Erythroblast (primary cell): ENCODE data around the gene AGAP1.
"Not testable (repeated sequence)": the region's sequence is repeated elsewhere in the genome, so short reads cannot be mapped to it uniquely, and the experiment has no call there.

ENCODE experiments used
- DNase-seq, 2 experiments: peaks; one replicate each; lab custom pipeline; 2025; lab: John Stamatoyannopoulos, UW
- GATA1 ChIP-seq: IDR thresholded peaks from 2 replicates; pipeline ENCODE4 v1.6.1; 2011; ENCODE audit warnings: low read depth, mild to moderate bottlenecking, control low read depth, low read length, moderate library complexity
- POLR2A ChIP-seq: IDR thresholded peaks from 2 replicates; pipeline ENCODE4 v1.6.1; 2011; ENCODE audit warnings: mild to moderate bottlenecking, low read length

AGAP1 gene

GRCh38 chr2:236083934-236084333, 590.1 kb downstream of the AGAP1 start:
- TF ChIP-seq POLR2A (no peak), GATA1 (no peak)
- no peak for DNase-seq

GRCh38 chr2:236085211-236085610, 591.4 kb downstream of the AGAP1 start:
- DNase-seq = no peak
- no peak for TF ChIP-seq GATA1
- no peak for TF ChIP-seq POLR2A

DNA sequence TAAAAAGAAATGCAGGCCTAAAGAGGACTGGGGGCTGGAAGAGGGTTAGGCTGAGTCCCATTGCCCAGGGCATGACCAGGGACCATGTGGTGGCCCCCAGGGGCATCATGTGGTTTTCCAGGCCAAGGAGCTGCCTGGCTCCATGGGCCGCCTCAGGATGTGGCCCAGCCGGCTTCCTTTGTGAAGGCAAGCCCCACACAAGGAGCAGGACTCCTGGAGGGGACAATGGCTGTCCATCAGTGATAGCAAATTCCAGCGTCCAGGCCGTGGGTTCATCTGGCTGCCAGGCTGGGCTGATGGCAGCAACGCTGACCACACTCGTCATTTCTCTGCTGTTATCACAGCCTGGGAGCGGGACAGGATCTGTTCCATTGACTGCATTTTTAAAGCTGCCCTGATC, 591.8 kb downstream of the AGAP1 start:
- DNase-seq = no peak
- TF ChIP-seq POLR2A (no peak), GATA1 (no peak)

- no peak for TF ChIP-seq GATA1
- no peak for TF ChIP-seq POLR2A
- DNase-seq = no peak
Measured at GRCh38 chr2:236086403-236086970, 592.6 kb downstream of the AGAP1 start.

DNA sequence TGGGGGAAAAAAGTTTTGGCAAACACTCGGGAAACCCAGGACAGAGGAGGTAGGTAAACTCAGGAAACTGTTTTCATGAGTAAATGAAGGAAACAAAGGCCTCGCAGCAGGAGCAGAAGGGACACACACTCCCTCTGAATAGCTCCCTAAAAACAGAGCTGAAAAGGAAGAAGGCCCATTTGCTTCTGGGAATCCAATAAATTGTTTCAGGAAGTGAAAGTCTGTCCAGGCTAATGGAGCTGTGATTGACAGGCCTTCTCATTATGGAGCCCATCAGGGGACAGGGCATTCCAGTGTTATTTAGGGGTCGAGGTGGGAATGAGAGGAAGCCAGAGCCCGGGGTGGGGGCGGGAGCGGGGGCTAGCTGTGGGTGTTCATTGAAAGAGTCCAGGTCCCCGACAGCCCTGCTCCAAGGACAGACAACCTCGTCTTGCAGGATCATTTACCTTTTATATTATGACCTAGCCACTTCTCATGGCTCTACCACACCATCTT, 593.2 kb downstream of the AGAP1 start:
- TF ChIP-seq POLR2A (no peak), GATA1 (no peak)
- DNase-seq = no peak

GRCh38 chr2:236088368-236089057, 594.7 kb downstream of the AGAP1 start:
- TF ChIP-seq POLR2A (no peak), GATA1 (no peak)
- DNase-seq = no peak

DNA sequence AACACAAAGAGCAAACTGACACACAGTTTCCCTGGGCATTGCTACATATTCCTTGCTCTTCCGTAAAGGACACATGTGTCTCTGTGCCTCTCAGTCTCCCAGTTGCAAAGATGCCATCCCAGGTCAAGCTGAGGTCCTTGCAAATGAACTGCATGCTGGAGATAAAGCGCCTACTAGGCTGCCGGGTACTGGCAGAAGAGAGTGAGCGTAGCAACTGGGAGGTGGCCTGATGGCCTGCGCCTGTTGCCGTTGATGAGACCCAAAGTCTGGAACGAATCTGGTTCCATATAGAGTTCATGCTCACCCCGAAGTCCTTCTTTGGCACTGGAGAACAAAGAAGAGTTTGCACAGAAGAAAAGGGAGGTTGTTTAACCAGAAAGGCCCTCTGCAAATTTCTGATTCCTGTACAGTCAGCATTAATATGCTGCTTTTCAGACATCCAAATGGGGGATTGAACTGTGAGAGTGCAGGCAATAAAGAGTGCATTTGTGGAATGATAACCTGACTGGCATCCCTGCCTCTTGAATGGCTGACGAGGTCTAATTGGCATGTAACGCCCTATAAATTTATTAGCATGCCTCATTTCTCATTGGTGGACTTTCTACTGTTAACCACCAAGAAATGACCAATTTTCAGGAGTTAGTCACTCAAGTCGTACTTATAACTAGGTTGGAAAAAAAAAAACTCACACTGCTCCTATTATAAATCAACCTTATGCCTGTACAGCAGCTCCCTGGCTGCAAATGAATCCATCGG, 595.6 kb downstream of the AGAP1 start:
- DNase-seq = no peak
- no peak for TF ChIP-seq GATA1

GRCh38 chr2:236090027-236090382, 596.2 kb downstream of the AGAP1 start:
- TF ChIP-seq POLR2A = no peak
- no peak for TF ChIP-seq GATA1
- no peak for DNase-seq

DNA sequence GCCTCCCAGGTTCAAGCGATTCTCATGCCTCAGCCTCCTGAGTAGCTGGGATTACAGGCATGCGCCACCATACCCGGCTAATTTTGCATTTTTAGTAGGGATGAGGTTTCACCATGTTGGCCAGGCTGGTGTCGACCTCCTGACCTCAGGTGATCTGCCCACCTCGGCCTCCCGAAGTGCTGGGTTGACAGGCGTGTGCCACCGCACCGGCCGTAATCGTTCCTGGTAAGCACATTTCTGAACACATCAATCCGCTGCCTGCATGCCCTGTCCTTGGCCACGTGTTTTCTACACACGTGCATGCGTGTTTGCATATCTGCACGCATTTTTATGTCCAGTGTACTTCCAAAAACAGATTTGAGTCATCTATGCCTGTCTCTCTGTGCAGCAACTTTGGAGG, 597.0 kb downstream of the AGAP1 start:
- DNase-seq = not testable (repeated sequence)

- TF ChIP-seq GATA1 = no peak
- TF ChIP-seq POLR2A = no peak
- no peak for DNase-seq
Measured at GRCh38 chr2:236092714-236093113, 598.9 kb downstream of the AGAP1 start.

DNA sequence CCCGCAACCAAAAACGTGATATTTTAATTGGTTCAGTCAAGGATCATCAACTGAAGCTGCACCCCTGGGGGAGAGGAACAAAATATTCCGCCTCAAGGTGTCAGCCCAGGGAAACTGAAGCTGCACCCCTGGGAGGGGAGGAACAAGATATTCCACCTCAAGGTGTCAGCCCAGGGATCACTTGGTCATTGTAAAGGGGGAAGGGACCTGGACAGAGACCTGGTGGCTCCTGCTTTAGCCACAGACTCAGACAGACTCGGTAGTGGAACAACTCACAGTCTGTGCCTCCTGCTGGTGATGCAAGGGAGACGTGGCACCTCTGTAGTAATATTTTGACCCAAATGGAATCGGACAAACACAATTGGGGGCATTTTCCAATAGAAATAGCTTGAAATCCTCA, 599.3 kb downstream of the AGAP1 start:
- no peak for DNase-seq
- no peak for TF ChIP-seq GATA1
- no peak for TF ChIP-seq POLR2A

GRCh38 chr2:236095504-236095903, 601.7 kb downstream of the AGAP1 start:
- TF ChIP-seq POLR2A = no peak
- TF ChIP-seq GATA1 = no peak
- no peak for DNase-seq

DNA sequence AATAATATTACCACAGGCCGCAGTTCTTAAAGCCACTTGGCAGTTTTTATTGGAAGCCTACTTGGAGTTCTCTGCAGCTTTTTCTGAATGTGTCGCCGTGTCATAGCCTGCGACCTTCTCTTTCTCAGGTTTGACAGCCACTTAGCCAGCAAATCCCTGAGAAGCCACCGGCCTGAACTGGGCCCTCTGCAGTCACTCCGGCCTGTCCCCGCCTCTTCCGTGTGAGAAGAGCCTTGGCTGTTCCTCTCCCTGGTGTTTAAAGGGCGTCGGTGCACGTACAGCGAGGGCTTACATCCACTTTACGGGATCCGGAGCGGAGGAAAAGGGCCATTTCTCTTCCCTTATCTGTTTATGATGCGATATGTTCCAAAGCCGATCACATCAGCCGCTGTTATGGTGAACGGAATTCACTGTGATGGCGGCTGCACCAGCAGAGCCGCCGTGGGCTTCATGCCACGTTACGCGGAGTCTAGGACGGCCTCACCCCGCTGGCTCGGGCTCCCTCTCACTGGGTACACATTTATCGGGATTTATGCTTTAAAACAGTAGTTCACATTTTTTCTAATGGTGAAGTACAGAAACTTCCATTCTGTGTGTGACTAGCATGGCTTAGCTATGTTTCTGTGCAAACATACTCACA, 607.6 kb downstream of the AGAP1 start:
- no peak for DNase-seq
- TF ChIP-seq POLR2A = no peak
- no peak for TF ChIP-seq GATA1

DNA sequence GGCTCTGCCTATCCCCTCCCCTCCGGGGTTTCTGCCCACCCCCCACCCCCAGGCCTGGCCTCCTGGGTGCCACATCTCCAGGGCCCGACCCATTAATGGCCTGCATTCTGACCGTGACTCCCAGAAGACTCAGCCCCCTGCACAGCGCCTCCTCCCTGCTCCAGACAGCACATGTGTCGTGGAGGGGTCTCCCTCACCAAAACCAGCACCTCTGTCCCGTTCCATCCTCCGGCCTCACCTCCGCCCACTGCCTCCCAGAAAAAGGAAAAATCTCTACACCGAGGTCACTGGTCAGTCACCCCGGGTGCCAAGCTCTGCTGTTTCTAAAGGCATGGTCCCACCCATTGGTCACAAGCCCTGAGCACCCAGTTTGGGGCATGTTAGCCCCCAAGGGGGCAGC, 609.1 kb downstream of the AGAP1 start:
- DNase-seq = no peak
- TF ChIP-seq GATA1 (no peak), POLR2A (no peak)

DNA sequence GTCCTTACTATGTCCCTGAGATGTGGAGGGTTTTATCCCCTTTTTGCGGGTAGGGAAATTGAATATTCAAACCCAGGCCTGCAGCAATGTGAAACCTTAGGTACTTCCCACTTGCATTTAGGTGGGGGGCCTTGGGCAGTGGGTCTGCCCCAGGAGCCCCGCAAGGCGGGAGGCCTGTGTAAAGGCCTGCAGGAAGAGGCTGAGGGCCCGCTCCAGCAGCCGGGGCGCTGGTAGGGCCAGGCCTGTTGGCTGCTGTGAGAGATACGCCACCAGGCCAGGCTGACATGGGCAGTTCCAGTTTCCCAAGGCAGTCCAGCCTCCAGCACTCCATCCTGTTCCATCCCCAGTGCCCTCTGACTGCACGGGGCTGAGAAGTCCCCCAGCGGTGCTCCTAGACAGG, 610.1 kb downstream of the AGAP1 start:
- no peak for DNase-seq
- TF ChIP-seq POLR2A (no peak), GATA1 (no peak)
